Activated T-cell treated with anti-CD3 and anti-CD28 coated beads, Interleukin-2, amount 50 U/mL, for 48 hours (primary cell): Measurements from ENCODE around the gene STARD3.
"Not testable (repeated sequence)": the region's sequence is repeated elsewhere in the genome, so short reads cannot be mapped to it uniquely, and the experiment has no call there.

ENCODE experiments used
- DNase-seq, 2 experiments: peaks; one replicate each; pipeline ENCODE4 v3.0.0-alpha.2; 2020

Gene STARD3

GRCh38 chr17:39699157-39699817 is 62.3 kb downstream of the STARD3 start:
- not testable (repeated sequence) for DNase-seq

DNA sequence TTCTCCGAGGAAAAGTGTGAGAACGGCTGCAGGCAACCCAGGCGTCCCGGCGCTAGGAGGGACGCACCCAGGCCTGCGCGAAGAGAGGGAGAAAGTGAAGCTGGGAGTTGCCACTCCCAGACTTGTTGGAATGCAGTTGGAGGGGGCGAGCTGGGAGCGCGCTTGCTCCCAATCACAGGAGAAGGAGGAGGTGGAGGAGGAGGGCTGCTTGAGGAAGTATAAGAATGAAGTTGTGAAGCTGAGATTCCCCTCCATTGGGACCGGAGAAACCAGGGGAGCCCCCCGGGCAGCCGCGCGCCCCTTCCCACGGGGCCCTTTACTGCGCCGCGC is 62.8 kb downstream of the STARD3 start, which contains the start of gene ERBB2:
TSS of gene ERBB2 (plus strand) at position 247 of the 330 bp plus-strand sequence. CDS start 175 bp downstream, outside the sequence.
- DNase-seq, result no peak

- no peak for DNase-seq
These were observed 63.4 kb downstream of the STARD3 start for GRCh38 chr17:39700148-39700987.

GRCh38 chr17:39701012-39701783 is 64.3 kb downstream of the STARD3 start:
- DNase-seq, result no peak

GRCh38 chr17:39701784-39702422 is 65.0 kb downstream of the STARD3 start:
- DNase-seq, result no peak

GRCh38 chr17:39702901-39703893 is 66.3 kb downstream of the STARD3 start:
- DNase-seq, result no peak

- DNase-seq, result no peak
These were observed 67.0 kb downstream of the STARD3 start for GRCh38 chr17:39703913-39704312.

- DNase-seq, result no peak
These were observed 68.0 kb downstream of the STARD3 start for GRCh38 chr17:39704821-39705551.

DNA sequence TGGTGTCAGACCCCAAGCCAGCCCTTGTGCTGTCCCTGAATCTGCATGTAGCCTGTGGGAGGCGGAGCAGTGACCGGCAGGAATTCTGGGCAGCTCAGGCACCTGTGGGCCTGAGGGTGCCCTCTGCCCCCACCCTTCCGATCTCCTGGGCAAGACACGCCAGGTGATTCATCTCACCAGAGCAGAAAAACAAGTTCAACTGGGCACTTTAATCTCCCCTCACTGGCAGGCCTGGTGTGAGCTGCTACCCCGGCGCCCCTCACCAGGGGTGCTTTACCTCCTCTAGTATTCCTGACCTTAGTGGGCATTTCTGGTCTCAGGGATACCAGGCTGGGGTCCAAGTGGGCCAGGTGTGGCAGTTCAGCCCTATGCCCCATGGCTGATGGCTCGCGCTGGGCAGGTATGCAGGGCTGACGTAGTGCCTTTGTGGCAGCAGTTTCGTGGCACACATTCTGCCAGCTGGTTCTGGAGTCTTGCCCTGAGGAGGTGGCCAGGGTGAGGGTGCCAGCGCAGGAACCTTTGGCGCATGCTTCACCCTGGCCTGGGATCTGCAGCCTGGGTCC is 68.9 kb downstream of the STARD3 start:
- no peak for DNase-seq

DNA sequence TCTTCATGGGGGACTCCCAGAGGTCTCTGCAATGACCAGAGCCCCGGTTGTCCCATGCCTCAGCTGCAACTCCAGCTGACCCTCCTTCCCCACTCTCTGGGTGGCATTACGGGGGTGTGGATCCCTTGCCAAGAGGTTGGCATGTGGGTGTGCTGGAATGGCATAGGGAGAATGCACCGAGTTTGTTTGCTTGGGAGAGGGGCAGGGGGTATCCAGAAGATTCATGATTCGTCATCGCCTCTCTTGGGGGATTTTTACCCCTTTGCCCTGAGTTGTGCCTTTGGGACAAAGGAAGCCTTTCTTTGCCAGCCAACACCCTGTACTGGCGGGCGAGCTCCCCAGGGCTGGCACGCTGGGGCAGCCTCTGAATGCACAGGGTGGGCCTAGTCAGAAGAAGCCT is 69.4 kb downstream of the STARD3 start:
- no peak for DNase-seq

- no peak for DNase-seq
These were observed 70.0 kb downstream of the STARD3 start for GRCh38 chr17:39706921-39707337.

DNA sequence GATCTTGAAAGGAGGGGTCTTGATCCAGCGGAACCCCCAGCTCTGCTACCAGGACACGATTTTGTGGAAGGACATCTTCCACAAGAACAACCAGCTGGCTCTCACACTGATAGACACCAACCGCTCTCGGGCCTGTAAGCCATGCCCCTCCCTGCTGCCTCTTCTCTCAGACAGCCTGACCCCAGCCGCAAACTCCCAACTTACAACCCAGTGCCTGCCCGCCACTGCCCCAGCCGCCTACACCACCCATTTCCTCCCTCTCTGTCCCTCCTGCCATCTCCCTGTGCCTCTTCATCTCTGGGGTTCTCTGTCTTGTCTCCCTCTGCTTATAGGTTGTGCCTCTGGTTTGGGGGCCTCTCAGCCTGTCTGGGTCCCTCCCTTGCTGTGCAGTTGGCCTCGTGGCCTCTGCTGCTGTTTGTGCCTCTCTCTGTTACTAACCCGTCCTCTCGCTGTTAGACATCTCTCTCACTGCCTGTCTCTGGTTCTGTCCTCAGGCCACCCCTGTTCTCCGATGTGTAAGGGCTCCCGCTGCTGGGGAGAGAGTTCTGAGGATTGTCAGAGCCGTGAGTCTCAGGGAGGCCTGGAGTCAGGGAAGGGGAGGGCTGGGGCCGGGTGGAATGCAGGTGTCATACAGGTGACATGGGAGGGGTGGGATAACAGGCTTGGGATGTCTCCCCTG is 72.5 kb downstream of the STARD3 start:
- DNase-seq, result no peak

DNA sequence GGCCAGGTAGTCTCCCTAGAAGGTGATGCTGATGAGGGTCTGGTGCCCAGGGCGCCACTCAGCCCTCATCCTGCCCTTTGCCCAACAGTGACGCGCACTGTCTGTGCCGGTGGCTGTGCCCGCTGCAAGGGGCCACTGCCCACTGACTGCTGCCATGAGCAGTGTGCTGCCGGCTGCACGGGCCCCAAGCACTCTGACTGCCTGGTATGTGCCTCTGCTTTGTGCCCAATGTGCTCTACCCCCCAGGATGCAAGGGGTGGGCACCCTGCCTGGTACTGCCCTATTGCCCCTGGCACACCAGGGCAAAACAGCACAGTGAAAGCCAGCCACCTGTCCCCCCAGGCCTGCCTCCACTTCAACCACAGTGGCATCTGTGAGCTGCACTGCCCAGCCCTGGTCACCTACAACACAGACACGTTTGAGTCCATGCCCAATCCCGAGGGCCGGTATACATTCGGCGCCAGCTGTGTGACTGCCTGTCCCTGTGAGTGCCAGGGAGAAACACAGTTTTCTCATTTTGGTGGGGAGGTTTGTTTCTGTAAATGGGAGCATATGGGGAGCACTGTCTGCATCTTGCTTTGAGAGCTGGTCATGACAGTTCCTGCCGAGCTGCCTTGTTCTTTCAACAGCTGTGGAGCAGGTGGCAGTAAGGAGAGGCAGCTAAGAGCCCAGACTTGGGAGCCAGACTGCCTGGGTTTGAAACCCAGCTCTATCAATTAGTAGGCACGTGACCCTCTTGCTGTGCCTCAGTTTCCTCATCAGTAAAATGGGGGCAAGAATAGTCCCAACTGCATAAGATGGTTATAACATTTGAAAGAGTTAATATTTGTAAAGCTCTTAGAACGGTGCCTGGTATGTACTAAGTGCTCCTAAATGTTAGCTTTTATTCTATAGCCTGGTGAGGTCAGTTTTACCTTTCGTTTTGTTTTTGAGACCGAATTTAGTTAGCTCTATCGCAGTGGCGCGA is 73.3 kb downstream of the STARD3 start:
- DNase-seq, result no peak

GRCh38 chr17:39711071-39711470 is 74.1 kb downstream of the STARD3 start:
- DNase-seq, result not testable (repeated sequence)

DNA sequence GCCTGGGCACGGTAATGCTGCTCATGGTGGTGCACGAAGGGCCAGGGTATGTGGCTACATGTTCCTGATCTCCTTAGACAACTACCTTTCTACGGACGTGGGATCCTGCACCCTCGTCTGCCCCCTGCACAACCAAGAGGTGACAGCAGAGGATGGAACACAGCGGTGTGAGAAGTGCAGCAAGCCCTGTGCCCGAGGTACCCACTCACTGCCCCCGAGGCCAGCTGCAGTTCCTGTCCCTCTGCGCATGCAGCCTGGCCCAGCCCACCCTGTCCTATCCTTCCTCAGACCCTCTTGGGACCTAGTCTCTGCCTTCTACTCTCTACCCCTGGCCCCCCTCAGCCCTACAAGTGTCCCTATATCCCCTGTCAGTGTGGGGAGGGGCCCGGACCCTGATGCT is 74.9 kb downstream of the STARD3 start:
- no peak for DNase-seq
